HepG2 (cell line): Measurements from ENCODE around the gene PM20D1. TPM values are rescaled to one million over a fixed set of nuclear protein-coding genes. Genes with fewer than 3 reads are reported as not detected.

Experiments used
- FOSL2 ChIP-seq: sonication (generic); formaldehyde crosslinking; IDR thresholded peaks from 2 replicates; pipeline ENCODE4 v1.4.0; 2020; ENCODE audit warnings: missing genetic modification reagents
- NFKB2 ChIP-seq: sonication (generic); formaldehyde crosslinking; IDR thresholded peaks from 2 replicates; pipeline ENCODE4 v1.4.0; 2020; ENCODE audit warnings: missing genetic modification reagents, borderline replicate concordance
- PAF1 ChIP-seq: IDR thresholded peaks from 2 replicates; pipeline ENCODE4 v1.6.1; 2016; ENCODE audit warnings: missing genetic modification reagents, missing compliant biosample characterization
- SNRNP70 ChIP-seq: fragments of 200-400 bp; formaldehyde crosslinking; IDR thresholded peaks from 2 replicates; pipeline ENCODE4 v1.6.1; 2017; ENCODE audit warnings: mild to moderate bottlenecking, low read depth, low read length, moderate library complexity
- ZBTB38 ChIP-seq: sonication (generic); formaldehyde crosslinking; IDR thresholded peaks from 2 replicates; pipeline ENCODE4 v1.5.1; 2020; ENCODE audit warnings: mild to moderate bottlenecking, missing genetic modification reagents
- ZNF331 ChIP-seq: sonication (generic); formaldehyde crosslinking; IDR thresholded peaks from 2 replicates; pipeline ENCODE4 v1.4.0; 2020; ENCODE audit warnings: missing genetic modification reagents
- ZNF607 ChIP-seq: sonication (generic); formaldehyde crosslinking; IDR thresholded peaks from 2 replicates; pipeline ENCODE4 v1.5.1; 2020; ENCODE audit warnings: missing genetic modification reagents, mild to moderate bottlenecking, borderline replicate concordance
- ZNF746 ChIP-seq: sonication (generic); formaldehyde crosslinking; IDR thresholded peaks from 2 replicates; pipeline ENCODE4 v1.8.0; 2022; ENCODE audit warnings: mild to moderate bottlenecking, missing genetic modification reagents
- ZNF792 ChIP-seq: IDR thresholded peaks from 2 replicates; pipeline ENCODE4 v1.6.1; 2016
- polyA plus RNA-seq, 8 experiments: library from polyadenylated mRNA; depleted of rRNA in 3 of 8; stranded (reverse) in 7 of 8; unstranded in 1 of 8; fragments of >200 nt; fragmentation: Illumina TruSeq in 4 of 8; extraction: Trizol in 4 of 8; gene quantifications; 2 replicates each; pipeline versions ENCODE4 v1.2.1 to v1.2.3, GENCODE V29; 2011 to 2016; ENCODE audit warnings: low read depth in 4 of 8, missing spikeins in 1 of 8, mixed read lengths in 1 of 8; ENCODE audit not compliant: insufficient read depth in 1 of 8
- total RNA-seq, 5 experiments: library from RNA; depleted of rRNA; stranded (reverse); fragments of >200 nt; fragmentation: Illumina TruSeq; extraction: Trizol; gene quantifications; 2 replicates each; pipeline ENCODE4 v1.2.3, GENCODE V29; 2016; ENCODE audit warnings: low read depth in 1 of 5
- TF ChIP-seq, protein P1 (sequence below): IDR thresholded peaks from 2 replicates; pipeline ENCODE4 v1.6.1; 2016; ENCODE audit warnings: low read depth, control low read depth
- TF ChIP-seq, protein P2 (sequence below): sonication (generic); formaldehyde crosslinking; IDR thresholded peaks from 2 replicates; pipeline ENCODE4 v1.5.0; 2020; ENCODE audit warnings: missing genetic modification reagents
- TF ChIP-seq, protein P3 (sequence below), 2 experiments: IDR thresholded peaks; 2 replicates each; pipeline ENCODE4 v1.6.1; 2011 to 2012; ENCODE audit warnings: low read length in 2 of 2, borderline replicate concordance in 1 of 2, low read depth in 1 of 2, mild to moderate bottlenecking in 1 of 2, moderate library complexity in 1 of 2

Gene PM20D1
- total and polyA plus RNA-seq, 2 of the 13 experiments (the other 11 are each of a cell fraction or from before 2014, with no cell fraction given) = not detected

DNA sequence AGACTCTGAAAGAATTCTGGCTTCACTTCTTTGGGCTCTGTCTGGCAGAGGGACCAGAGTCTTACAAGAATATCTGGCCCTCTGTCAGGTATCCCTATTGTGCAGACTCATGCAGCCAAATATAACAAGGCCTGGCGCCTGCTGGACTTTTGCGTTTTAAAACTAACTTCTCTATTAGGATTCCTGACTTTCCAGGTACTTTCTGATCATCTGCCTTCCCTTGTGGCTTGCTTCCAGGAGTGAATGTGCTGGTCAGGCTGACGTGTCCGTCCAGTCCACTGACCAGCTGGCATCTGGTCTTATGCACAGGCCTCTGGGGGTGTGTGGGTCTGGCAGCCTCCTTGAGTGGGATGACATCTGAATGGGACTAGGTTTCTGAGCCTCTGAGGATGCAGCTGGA is 66.0 kb downstream of the PM20D1 start (continued):
- TF ChIP-seq, protein P1, sequence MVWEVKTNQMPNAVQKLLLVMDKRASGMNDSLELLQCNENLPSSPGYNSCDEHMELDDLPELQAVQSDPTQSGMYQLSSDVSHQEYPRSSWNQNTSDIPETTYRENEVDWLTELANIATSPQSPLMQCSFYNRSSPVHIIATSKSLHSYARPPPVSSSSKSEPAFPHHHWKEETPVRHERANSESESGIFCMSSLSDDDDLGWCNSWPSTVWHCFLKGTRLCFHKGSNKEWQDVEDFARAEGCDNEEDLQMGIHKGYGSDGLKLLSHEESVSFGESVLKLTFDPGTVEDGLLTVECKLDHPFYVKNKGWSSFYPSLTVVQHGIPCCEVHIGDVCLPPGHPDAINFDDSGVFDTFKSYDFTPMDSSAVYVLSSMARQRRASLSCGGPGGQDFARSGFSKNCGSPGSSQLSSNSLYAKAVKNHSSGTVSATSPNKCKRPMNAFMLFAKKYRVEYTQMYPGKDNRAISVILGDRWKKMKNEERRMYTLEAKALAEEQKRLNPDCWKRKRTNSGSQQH (CRISPR knock-in tag) = no peak
- no peak for TF ChIP-seq ZNF792 (CRISPR knock-in tag)
- no peak for TF ChIP-seq ZBTB38
- no peak for TF ChIP-seq FOSL2 (CRISPR knock-in tag)
- TF ChIP-seq, protein P2, sequence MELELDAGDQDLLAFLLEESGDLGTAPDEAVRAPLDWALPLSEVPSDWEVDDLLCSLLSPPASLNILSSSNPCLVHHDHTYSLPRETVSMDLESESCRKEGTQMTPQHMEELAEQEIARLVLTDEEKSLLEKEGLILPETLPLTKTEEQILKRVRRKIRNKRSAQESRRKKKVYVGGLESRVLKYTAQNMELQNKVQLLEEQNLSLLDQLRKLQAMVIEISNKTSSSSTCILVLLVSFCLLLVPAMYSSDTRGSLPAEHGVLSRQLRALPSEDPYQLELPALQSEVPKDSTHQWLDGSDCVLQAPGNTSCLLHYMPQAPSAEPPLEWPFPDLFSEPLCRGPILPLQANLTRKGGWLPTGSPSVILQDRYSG (CRISPR knock-in tag) = no peak
- TF ChIP-seq ZNF746 = no peak
- no peak for TF ChIP-seq NFKB2 (CRISPR knock-in tag)
- TF ChIP-seq SNRNP70 = no peak
- TF ChIP-seq, protein P3, sequence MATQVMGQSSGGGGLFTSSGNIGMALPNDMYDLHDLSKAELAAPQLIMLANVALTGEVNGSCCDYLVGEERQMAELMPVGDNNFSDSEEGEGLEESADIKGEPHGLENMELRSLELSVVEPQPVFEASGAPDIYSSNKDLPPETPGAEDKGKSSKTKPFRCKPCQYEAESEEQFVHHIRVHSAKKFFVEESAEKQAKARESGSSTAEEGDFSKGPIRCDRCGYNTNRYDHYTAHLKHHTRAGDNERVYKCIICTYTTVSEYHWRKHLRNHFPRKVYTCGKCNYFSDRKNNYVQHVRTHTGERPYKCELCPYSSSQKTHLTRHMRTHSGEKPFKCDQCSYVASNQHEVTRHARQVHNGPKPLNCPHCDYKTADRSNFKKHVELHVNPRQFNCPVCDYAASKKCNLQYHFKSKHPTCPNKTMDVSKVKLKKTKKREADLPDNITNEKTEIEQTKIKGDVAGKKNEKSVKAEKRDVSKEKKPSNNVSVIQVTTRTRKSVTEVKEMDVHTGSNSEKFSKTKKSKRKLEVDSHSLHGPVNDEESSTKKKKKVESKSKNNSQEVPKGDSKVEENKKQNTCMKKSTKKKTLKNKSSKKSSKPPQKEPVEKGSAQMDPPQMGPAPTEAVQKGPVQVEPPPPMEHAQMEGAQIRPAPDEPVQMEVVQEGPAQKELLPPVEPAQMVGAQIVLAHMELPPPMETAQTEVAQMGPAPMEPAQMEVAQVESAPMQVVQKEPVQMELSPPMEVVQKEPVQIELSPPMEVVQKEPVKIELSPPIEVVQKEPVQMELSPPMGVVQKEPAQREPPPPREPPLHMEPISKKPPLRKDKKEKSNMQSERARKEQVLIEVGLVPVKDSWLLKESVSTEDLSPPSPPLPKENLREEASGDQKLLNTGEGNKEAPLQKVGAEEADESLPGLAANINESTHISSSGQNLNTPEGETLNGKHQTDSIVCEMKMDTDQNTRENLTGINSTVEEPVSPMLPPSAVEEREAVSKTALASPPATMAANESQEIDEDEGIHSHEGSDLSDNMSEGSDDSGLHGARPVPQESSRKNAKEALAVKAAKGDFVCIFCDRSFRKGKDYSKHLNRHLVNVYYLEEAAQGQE (IDR thresholded peaks at IDR 0.05; ENCODE audit: borderline replicate concordance in 1 of 2, low read depth in 1 of 2, low read length in 2 of 2) = no peak
- no peak for TF ChIP-seq ZNF331 (CRISPR knock-in tag)
- TF ChIP-seq ZNF607 = no peak
- TF ChIP-seq PAF1 (CRISPR knock-in tag) = no peak
- TF ChIP-seq, all 625 proteins: peak for 0
